HepG2 (cell line): ENCODE data around the gene SNAPC4.

Source experiments
- AFF4 ChIP-seq: sonication (generic); formaldehyde crosslinking; IDR thresholded peaks from 2 replicates; pipeline ENCODE4 v1.4.0; 2020; ENCODE audit warnings: missing genetic modification reagents
- ETV6 ChIP-seq: sonication (generic); formaldehyde crosslinking; conservative IDR thresholded peaks from 2 replicates; pipeline ENCODE4 v1.4.0; 2020; ENCODE audit warnings: missing genetic modification reagents
- FIP1L1 ChIP-seq: fragments of 200-400 bp; formaldehyde crosslinking; IDR thresholded peaks from 2 replicates; pipeline ENCODE4 v1.6.1; 2018; ENCODE audit warnings: low read depth, mild to moderate bottlenecking, low read length, moderate library complexity, borderline replicate concordance; ENCODE audit not compliant: insufficient read depth
- FOSL1 ChIP-seq: sonication (generic); formaldehyde crosslinking; IDR thresholded peaks from 2 replicates; pipeline ENCODE4 v1.9.0; 2021; ENCODE audit warnings: missing genetic modification reagents, borderline replicate concordance
- POLR2AphosphoS5 ChIP-seq: IDR thresholded peaks from 2 replicates; pipeline ENCODE4 v1.6.1; 2012; ENCODE audit warnings: low read depth, low read length
- SIN3A ChIP-seq: IDR thresholded peaks from 2 replicates; pipeline ENCODE4 v1.6.1; 2011; ENCODE audit warnings: low read depth, mild to moderate bottlenecking, control low read depth, low read length, borderline replicate concordance
- ZNF850 ChIP-seq: sonication (generic); formaldehyde crosslinking; conservative IDR thresholded peaks from 2 replicates; pipeline ENCODE4 v1.9.0; 2021; ENCODE audit warnings: mild to moderate bottlenecking, missing genetic modification reagents

GRCh38 chr9:136429075-136429628, 29.2 kb upstream of the SNAPC4 start:
- TF ChIP-seq FIP1L1 (no peak), POLR2AphosphoS5 (peak; percentile 24; the same call in 1 of the 2 replicates), ZNF850 (CRISPR knock-in tag) (no peak), AFF4 (no peak), ETV6 (CRISPR knock-in tag) (no peak), SIN3A (no peak), FOSL1 (CRISPR knock-in tag) (no peak)
